ENCODE results near the gene OR4K2. TPM values are rescaled to one million over a fixed set of nuclear protein-coding genes. Genes with fewer than 3 reads are reported as not detected.
"Not testable (repeated sequence)": the region's sequence is repeated elsewhere in the genome, so short reads cannot be mapped to it uniquely, and the experiment has no call there.

Gene OR4K2, protein sequence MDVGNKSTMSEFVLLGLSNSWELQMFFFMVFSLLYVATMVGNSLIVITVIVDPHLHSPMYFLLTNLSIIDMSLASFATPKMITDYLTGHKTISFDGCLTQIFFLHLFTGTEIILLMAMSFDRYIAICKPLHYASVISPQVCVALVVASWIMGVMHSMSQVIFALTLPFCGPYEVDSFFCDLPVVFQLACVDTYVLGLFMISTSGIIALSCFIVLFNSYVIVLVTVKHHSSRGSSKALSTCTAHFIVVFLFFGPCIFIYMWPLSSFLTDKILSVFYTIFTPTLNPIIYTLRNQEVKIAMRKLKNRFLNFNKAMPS
- total RNA-seq, result not detected
- total RNA-seq (2013), result not detected
- 0 to 0.06 (median 0) reads per million in 29 experiments for total RNA-seq

DNA sequence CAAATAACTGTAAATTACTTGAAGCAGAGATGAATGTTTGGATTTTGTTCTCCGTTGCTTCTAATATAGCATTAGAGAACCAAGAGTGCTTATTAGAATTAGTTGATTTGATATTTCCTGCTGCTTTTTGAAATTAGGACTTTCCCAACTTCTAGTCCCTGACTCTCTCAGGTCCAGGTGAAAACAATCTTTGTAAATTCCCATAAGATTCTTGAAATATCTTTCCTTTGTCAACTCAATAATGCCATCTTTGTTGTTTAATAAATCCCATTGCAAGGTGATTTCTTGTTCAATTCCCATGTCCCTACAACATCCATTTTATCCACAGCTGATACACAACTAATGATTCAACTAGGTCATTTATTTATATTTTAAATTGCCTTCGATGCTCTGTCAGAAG is at the start of gene OR4K2:
Gene OR4K2 (plus strand): TSS at position 301 of the 400 bp plus-strand sequence. CDS start 1,126 bp downstream, outside the sequence.
- Mint-ChIP-seq H3K27me3 (peaks cover 0 to 1% of the 10 kb centered on the region in 2 donors), H3K9me3 (peaks cover 0 to 2% (median 0%) of the 10 kb centered on the region in 3 donors), H3K27ac (no peak within 1 kb of the TSS), H3K4me3 (no peak within 1 kb of the TSS), H3K36me3 (no peaks in the 10 kb centered on the region), H3K4me1 (peaks cover 0 to 1% (median 0%) of the 10 kb centered on the region in 3 donors)
- no peaks in the 10 kb centered on the region for H3K36me3 ChIP-seq (ENCODE audit: control insufficient read depth in 2 of 2, extremely low read depth in 1 of 2, insufficient read depth in 1 of 2, low read length in 1 of 2)
- H3K4me1 ChIP-seq (ENCODE audit: control insufficient read depth in 1 of 2, extremely low read depth in 1 of 2, insufficient read depth in 2 of 2, low read length in 2 of 2), result no peaks in the 10 kb centered on the region
- H3K27ac ChIP-seq (ENCODE audit: low read length), result no peak within 1 kb of the TSS
- ChIA-PET POLR2A (no interaction called here), CTCF (no interaction called here)
- no peak within 1 kb of the TSS for H3K4me3 ChIP-seq (ENCODE audit: control insufficient read depth in 1 of 2, extremely low read depth in 1 of 2, low read length in 1 of 2)
- H3K9me3 ChIP-seq, result peaks cover 3% of the 10 kb centered on the region
- no peaks in the 10 kb centered on the region for H3K27me3 ChIP-seq (replicated peaks in 1 of 2; ENCODE audit: control insufficient read depth in 2 of 2, extremely low read depth in 1 of 2, insufficient read depth in 2 of 2, low read length in 1 of 2)
- ATAC-seq (replicated peaks in 1 of 4) (no peak), DNase-seq (no peak)
- WGBS (ENCODE audit: insufficient coverage), result 80% methylated on average over 1 of the region's 2 CpGs

DNA sequence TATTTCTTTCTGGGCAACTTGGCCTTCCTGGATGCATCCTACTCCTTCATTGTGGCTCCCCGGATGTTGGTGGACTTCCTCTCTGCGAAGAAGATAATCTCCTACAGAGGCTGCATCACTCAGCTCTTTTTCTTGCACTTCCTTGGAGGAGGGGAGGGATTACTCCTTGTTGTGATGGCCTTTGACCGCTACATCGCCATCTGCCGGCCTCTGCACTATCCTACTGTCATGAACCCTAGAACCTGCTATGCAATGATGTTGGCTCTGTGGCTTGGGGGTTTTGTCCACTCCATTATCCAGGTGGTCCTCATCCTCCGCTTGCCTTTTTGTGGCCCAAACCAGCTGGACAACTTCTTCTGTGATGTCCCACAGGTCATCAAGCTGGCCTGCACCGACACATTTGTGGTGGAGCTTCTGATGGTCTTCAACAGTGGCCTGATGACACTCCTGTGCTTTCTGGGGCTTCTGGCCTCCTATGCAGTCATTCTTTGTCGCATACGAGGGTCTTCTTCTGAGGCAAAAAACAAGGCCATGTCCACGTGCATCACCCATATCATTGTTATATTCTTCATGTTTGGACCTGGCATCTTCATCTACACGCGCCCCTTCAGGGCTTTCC is 47.2 kb upstream of the OR4K2 start:
- H3K4me1 Mint-ChIP-seq; H3K36me3 Mint-ChIP-seq; H3K4me3 ChIP-seq (ENCODE audit: control insufficient read depth in 1 of 2, extremely low read depth in 1 of 2, low read length in 1 of 2); DNase-seq; H3K9me3 ChIP-seq; POLR2A ChIA-PET; H3K27me3 Mint-ChIP-seq; H3K27ac Mint-ChIP-seq; H3K4me1 ChIP-seq (ENCODE audit: control insufficient read depth in 1 of 2, extremely low read depth in 1 of 2, insufficient read depth in 2 of 2, low read length in 2 of 2); H3K27me3 ChIP-seq (replicated peaks in 1 of 2; ENCODE audit: control insufficient read depth in 2 of 2, extremely low read depth in 1 of 2, insufficient read depth in 2 of 2, low read length in 1 of 2); H3K36me3 ChIP-seq (ENCODE audit: control insufficient read depth in 2 of 2, extremely low read depth in 1 of 2, insufficient read depth in 1 of 2, low read length in 1 of 2); H3K4me3 Mint-ChIP-seq; ATAC-seq (replicated peaks in 1 of 4); H3K9me3 Mint-ChIP-seq; H3K27ac ChIP-seq (ENCODE audit: low read length); CTCF ChIA-PET: not testable (repeated sequence)
- WGBS (ENCODE audit: insufficient coverage), result 60% methylated on average over 7 of the region's 12 CpGs

DNA sequence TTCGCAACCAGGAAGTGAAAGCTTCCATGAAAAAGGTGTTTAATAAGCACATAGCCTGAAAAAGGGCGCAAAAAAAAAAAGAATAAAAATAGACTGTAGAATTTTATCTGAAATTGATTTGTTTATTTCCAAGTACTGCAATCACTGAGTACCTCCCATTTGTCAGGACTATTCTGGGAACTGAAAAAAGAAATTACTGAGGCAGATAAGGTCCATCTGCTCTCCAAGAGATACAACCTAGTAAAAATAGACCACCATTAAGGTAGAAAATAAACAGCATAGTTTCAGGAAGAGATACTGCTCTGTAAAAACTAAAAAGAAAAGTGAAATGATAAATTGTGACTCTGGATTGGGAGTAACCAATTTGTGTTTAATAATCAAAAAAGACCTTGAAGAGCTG is 46.6 kb upstream of the OR4K2 start:
- Histone ChIP-seq H3K9me3 (no peaks in the 10 kb centered on the region), H3K4me3 (ENCODE audit: control insufficient read depth in 1 of 2, extremely low read depth in 1 of 2, low read length in 1 of 2) (no peak overlapping the region), H3K4me1 (ENCODE audit: control insufficient read depth in 1 of 2, extremely low read depth in 1 of 2, insufficient read depth in 2 of 2, low read length in 2 of 2) (no peaks in the 10 kb centered on the region), H3K36me3 (ENCODE audit: control insufficient read depth in 2 of 2, extremely low read depth in 1 of 2, insufficient read depth in 1 of 2, low read length in 1 of 2) (no peaks in the 10 kb centered on the region), H3K27ac (ENCODE audit: low read length) (no peak overlapping the region), H3K27me3 (replicated peaks in 1 of 2; ENCODE audit: control insufficient read depth in 2 of 2, extremely low read depth in 1 of 2, insufficient read depth in 2 of 2, low read length in 1 of 2) (no peaks in the 10 kb centered on the region)
- Mint-ChIP-seq H3K4me1 (no peaks in the 10 kb centered on the region), H3K4me3 (no peak overlapping the region), H3K27me3 (peaks cover 2 to 3% of the 10 kb centered on the region in 2 donors), H3K36me3 (no peaks in the 10 kb centered on the region), H3K9me3 (peaks cover 0 to 2% (median 0%) of the 10 kb centered on the region in 3 donors), H3K27ac (no peak overlapping the region)
- DNase-seq (no peak), ATAC-seq (replicated peaks in 1 of 4) (no peak)
- CTCF ChIA-PET, result no interaction called here
- POLR2A ChIA-PET, result no interaction called here
- WGBS (ENCODE audit: insufficient coverage), result no CpG with 5 or more reads among the region's 2 CpGs

DNA sequence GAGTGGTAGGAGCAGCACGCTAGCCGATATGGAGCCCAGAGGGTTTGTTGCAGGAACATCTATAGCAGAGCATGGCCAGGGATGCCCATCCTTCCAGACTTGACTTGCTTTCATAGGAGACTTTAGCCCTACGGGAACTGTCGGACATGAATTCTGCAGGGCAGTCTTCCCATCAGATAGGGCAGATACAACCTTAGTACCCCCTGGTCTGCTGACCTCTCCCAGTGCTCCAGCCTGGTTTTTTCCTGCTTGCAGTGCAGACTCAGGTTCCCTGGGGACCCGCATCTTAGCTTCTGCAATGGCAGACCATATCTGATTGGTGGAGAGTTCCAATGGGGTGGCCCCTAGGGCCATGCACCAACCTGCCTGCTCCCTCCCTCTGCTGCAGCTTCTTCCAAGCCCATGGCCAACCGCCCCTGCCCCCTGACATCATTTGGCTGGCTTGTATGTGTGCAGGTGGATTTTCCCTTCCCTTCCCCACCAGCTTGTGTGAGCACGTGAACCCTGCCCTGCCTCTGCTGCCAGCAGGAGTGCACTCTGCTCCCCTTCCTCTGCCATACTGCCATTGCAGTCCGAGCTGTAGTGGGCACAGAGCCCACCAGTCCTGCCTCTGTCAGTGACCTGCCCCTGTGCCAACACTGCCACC is 40.6 kb upstream of the OR4K2 start:
- POLR2A ChIA-PET; H3K36me3 Mint-ChIP-seq; H3K27me3 Mint-ChIP-seq; H3K4me1 ChIP-seq (ENCODE audit: control insufficient read depth in 1 of 2, extremely low read depth in 1 of 2, insufficient read depth in 2 of 2, low read length in 2 of 2); H3K36me3 ChIP-seq (ENCODE audit: control insufficient read depth in 2 of 2, extremely low read depth in 1 of 2, insufficient read depth in 1 of 2, low read length in 1 of 2); ATAC-seq (replicated peaks in 1 of 4); CTCF ChIA-PET; H3K4me3 ChIP-seq (ENCODE audit: control insufficient read depth in 1 of 2, extremely low read depth in 1 of 2, low read length in 1 of 2); H3K4me3 Mint-ChIP-seq; H3K9me3 Mint-ChIP-seq; H3K27ac Mint-ChIP-seq; H3K27ac ChIP-seq (ENCODE audit: low read length); DNase-seq; H3K9me3 ChIP-seq; H3K4me1 Mint-ChIP-seq: not testable (repeated sequence)
- WGBS (ENCODE audit: insufficient coverage), result 82% methylated on average over 6 of the region's 8 CpGs
- H3K27me3 ChIP-seq (replicated peaks in 1 of 2; ENCODE audit: control insufficient read depth in 2 of 2, extremely low read depth in 1 of 2, insufficient read depth in 2 of 2, low read length in 1 of 2), result peaks cover 0 to 12% of the 10 kb centered on the region in 2 experiments

DNA sequence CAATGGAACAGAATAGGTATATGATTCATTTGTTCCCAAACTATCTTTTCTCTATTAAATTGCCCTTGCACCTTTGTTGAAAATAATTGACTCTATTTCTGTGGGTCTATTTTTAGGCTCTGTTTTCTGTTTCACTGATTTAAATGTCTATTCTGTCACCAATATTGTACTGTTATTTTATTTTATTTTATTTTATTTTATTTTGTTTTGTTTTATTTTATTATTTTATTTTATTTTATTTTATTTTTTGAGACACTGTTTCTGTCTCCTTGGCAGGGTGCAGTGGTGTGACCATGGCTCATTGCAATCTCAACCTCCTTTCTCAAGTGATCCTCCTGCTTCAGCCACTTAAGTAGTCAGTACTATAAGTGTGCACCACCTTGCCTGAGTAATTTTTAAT is 36.5 kb upstream of the OR4K2 start:
- Histone ChIP-seq H3K4me3 (ENCODE audit: control insufficient read depth in 1 of 2, extremely low read depth in 1 of 2, low read length in 1 of 2) (no peak overlapping the region), H3K4me1 (ENCODE audit: control insufficient read depth in 1 of 2, extremely low read depth in 1 of 2, insufficient read depth in 2 of 2, low read length in 2 of 2) (no peaks in the 10 kb centered on the region), H3K27ac (ENCODE audit: low read length) (no peak overlapping the region), H3K9me3 (no peaks in the 10 kb centered on the region), H3K27me3 (replicated peaks in 1 of 2; ENCODE audit: control insufficient read depth in 2 of 2, extremely low read depth in 1 of 2, insufficient read depth in 2 of 2, low read length in 1 of 2) (peaks cover 0 to 12% of the 10 kb centered on the region in 2 experiments), H3K36me3 (ENCODE audit: control insufficient read depth in 2 of 2, extremely low read depth in 1 of 2, insufficient read depth in 1 of 2, low read length in 1 of 2) (no peaks in the 10 kb centered on the region)
- H3K9me3 Mint-ChIP-seq, result peaks cover 0 to 2% (median 0%) of the 10 kb centered on the region in 3 donors
- DNase-seq, result no peak
- H3K36me3 Mint-ChIP-seq, result no peaks in the 10 kb centered on the region
- CTCF ChIA-PET, result no interaction called here
- H3K27ac Mint-ChIP-seq, result no peak overlapping the region
- no peak overlapping the region for H3K4me3 Mint-ChIP-seq
- no peak for ATAC-seq (replicated peaks in 1 of 4)
- no peaks in the 10 kb centered on the region for H3K4me1 Mint-ChIP-seq
- POLR2A ChIA-PET, result interaction anchor here in 1 of 2 donors (0.5 kb wide), 1 partner anchor 624 kb away, joined by 4 read pairs; no protein-coding TSS in a partner anchor
- no peaks in the 10 kb centered on the region for H3K27me3 Mint-ChIP-seq

DNA sequence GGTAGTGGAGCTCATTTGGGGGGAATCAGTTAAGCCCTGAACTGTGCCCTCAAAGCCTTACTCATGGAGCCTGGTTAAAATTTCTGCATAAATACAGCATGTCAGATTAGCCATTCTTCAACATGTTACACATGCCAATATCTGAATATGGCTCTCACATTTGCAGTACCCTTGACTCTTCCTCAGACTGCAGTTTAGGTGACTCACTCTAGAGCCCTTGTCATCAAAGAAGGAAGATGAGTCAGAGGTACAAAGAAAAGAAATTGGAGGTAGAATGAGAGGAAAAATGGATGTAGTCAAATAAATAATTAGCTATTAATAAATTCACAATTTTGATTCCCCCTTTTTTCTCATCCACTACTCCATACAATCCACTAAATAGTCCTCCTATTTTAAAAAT is 23.6 kb upstream of the OR4K2 start:
- Histone ChIP-seq H3K36me3 (ENCODE audit: control insufficient read depth in 2 of 2, extremely low read depth in 1 of 2, insufficient read depth in 1 of 2, low read length in 1 of 2) (no peaks in the 10 kb centered on the region), H3K27ac (ENCODE audit: low read length) (no peak overlapping the region), H3K9me3 (peaks cover 3% of the 10 kb centered on the region), H3K4me1 (ENCODE audit: control insufficient read depth in 1 of 2, extremely low read depth in 1 of 2, insufficient read depth in 2 of 2, low read length in 2 of 2) (no peaks in the 10 kb centered on the region), H3K4me3 (ENCODE audit: control insufficient read depth in 1 of 2, extremely low read depth in 1 of 2, low read length in 1 of 2) (no peak overlapping the region), H3K27me3 (replicated peaks in 1 of 2; ENCODE audit: control insufficient read depth in 2 of 2, extremely low read depth in 1 of 2, insufficient read depth in 2 of 2, low read length in 1 of 2) (peaks cover 0 to 4% of the 10 kb centered on the region in 2 experiments)
- DNase-seq (no peak), ATAC-seq (replicated peaks in 1 of 4) (peak in 1 of 4 experiments; percentile 27)
- H3K4me3 Mint-ChIP-seq, result no peak overlapping the region
- no peaks in the 10 kb centered on the region for H3K4me1 Mint-ChIP-seq
- peaks cover 0 to 4% of the 10 kb centered on the region in 2 donors for H3K27me3 Mint-ChIP-seq
- no peak overlapping the region for H3K27ac Mint-ChIP-seq
- ChIA-PET CTCF (no interaction called here), POLR2A (no interaction called here)
- peaks cover 3 to 7% (median 5%) of the 10 kb centered on the region in 3 donors for H3K9me3 Mint-ChIP-seq
- H3K36me3 Mint-ChIP-seq, result no peaks in the 10 kb centered on the region

Data from T-cell (primary cell).